Mesendoderm (in vitro differentiated cells): Measurements from ENCODE around the gene CADM1. TPM values are rescaled to one million over a fixed set of nuclear protein-coding genes. Genes with fewer than 3 reads are reported as not detected.

ENCODE experiments used
- DNase-seq: peaks from one replicate; pipeline ENCODE4 v3.0.0; 2013
- H2AK5ac ChIP-seq: 2 replicates; pipeline ENCODE4 v1.6.1; 2013; ENCODE audit warnings: low read length, inconsistent platforms
- H2BK120ac ChIP-seq: 2 replicates; pipeline ENCODE4 v1.6.1; 2013; ENCODE audit warnings: low read depth, mild to moderate bottlenecking, low read length, moderate library complexity, mixed read lengths
- H2BK15ac ChIP-seq: replicated peaks from 2 replicates; pipeline ENCODE4 v1.6.1; 2013; ENCODE audit warnings: low read depth, mild to moderate bottlenecking, moderate library complexity
- H2BK5ac ChIP-seq: 2 replicates; pipeline ENCODE4 v1.6.1; 2013; ENCODE audit warnings: low read length, inconsistent platforms
- H3K18ac ChIP-seq: 2 replicates; pipeline ENCODE4 v1.6.1; 2013; ENCODE audit warnings: mild to moderate bottlenecking, low read length, mixed read lengths
- H3K23ac ChIP-seq: one replicate; pipeline ENCODE4 v1.6.1; 2013; ENCODE audit warnings: low read length
- H3K27ac ChIP-seq: 2 replicates; pipeline ENCODE4 v1.5.1; 2013; ENCODE audit warnings: low read depth, mild to moderate bottlenecking, inconsistent platforms, low read length, moderate library complexity
- H3K27me3 ChIP-seq: 2 replicates; pipeline ENCODE4 v1.6.1; 2013; ENCODE audit warnings: low read length, control low read depth, mild to moderate bottlenecking, inconsistent platforms; ENCODE audit not compliant: insufficient read depth, poor library complexity
- H3K36me3 ChIP-seq: 2 replicates; pipeline ENCODE4 v1.6.1; 2013; ENCODE audit warnings: low read length, inconsistent platforms; ENCODE audit not compliant: control insufficient read depth, insufficient read depth
- H3K4ac ChIP-seq: one replicate; pipeline ENCODE4 v1.6.1; 2013; ENCODE audit warnings: low read depth, mild to moderate bottlenecking, low read length, moderate library complexity
- H3K4me1 ChIP-seq: 2 replicates; pipeline ENCODE4 v1.6.1; 2013; ENCODE audit warnings: low read depth, low read length, inconsistent platforms; ENCODE audit not compliant: control insufficient read depth
- H3K4me2 ChIP-seq: 2 replicates; pipeline ENCODE4 v1.6.1; 2013; ENCODE audit warnings: low read length
- H3K4me3 ChIP-seq: 2 replicates; pipeline ENCODE4 v1.5.1; 2013; ENCODE audit warnings: mild to moderate bottlenecking, low read length
- H3K56ac ChIP-seq: one replicate; pipeline ENCODE4 v1.6.1; 2013; ENCODE audit warnings: low read length
- H3K79me1 ChIP-seq: 2 replicates; pipeline ENCODE4 v1.6.1; 2013; ENCODE audit warnings: low read length, inconsistent platforms
- H3K79me2 ChIP-seq: 2 replicates; pipeline ENCODE4 v1.6.1; 2013; ENCODE audit warnings: mild to moderate bottlenecking, low read length; ENCODE audit not compliant: control insufficient read depth, insufficient read depth
- H3K9ac ChIP-seq: 2 replicates; pipeline ENCODE4 v1.6.1; 2013; ENCODE audit warnings: low read length, inconsistent platforms
- H4K5ac ChIP-seq: one replicate; pipeline ENCODE4 v1.6.1; 2013; ENCODE audit warnings: low read length
- H4K8ac ChIP-seq: one replicate; pipeline ENCODE4 v1.6.1; 2013; ENCODE audit warnings: low read depth, mild to moderate bottlenecking, control low read depth, low read length, moderate library complexity
- WGBS: extraction: QIAGEN DNeasy Blood & Tissue Kit; methylation state at CpG from one replicate; pipeline ENCODE4 v1.1.7; 2013; ENCODE audit warnings: low lambda C conversion rate, missing lambda C conversion rate; ENCODE audit not compliant: insufficient coverage; ENCODE audit errors: extremely low coverage; 5-methylcytosine and 5-hydroxymethylcytosine counted together
- polyA plus RNA-seq, 2 experiments: library from polyadenylated mRNA; stranded (reverse); fragments of 200-250 nt; gene quantifications; one replicate each; pipeline ENCODE4 v1.2.3, GENCODE V29; 2013

CADM1 gene
- polyA plus RNA-seq (2013, experiment 1 of 2) = 11.2 TPM
- 12.3 TPM for polyA plus RNA-seq (2013, experiment 2 of 2)

GRCh38 chr11:115504276-115505158 lies at the start of gene CADM1:
Gene CADM1, minus strand, starts transcription at chr11:115504415.
- H2BK5ac ChIP-seq = no peak within 1 kb of the TSS
- no peaks in the 10 kb centered on the region for H3K36me3 ChIP-seq
- H3K4me1 ChIP-seq = peaks cover 2% of the 10 kb centered on the region
- H3K4ac ChIP-seq = no peak within 1 kb of the TSS
- H3K4me2 ChIP-seq = peak within 1 kb of the TSS; percentile 98
- H3K4me3 ChIP-seq = peak within 1 kb of the TSS; percentile 69
- peak within 1 kb of the TSS; percentile 62 for H3K27ac ChIP-seq
- no peaks in the 10 kb centered on the region for H3K79me1 ChIP-seq
- peaks cover 21% of the 10 kb centered on the region for H3K27me3 ChIP-seq
- peak within 1 kb of the TSS; percentile 82 for H3K56ac ChIP-seq
- WGBS = no CpG with 5 or more reads among the region's 76 CpGs
- H4K5ac ChIP-seq = no peak within 1 kb of the TSS
- H3K79me2 ChIP-seq = no peaks in the 10 kb centered on the region
- DNase-seq = peak; percentile 99
- no peak within 1 kb of the TSS for H3K23ac ChIP-seq
- H4K8ac ChIP-seq = no peak within 1 kb of the TSS
- no peak within 1 kb of the TSS for H2BK15ac ChIP-seq
- H3K9ac ChIP-seq = peak within 1 kb of the TSS; percentile 77
- no peak within 1 kb of the TSS for H2BK120ac ChIP-seq
- H2AK5ac ChIP-seq = no peak within 1 kb of the TSS
- H3K18ac ChIP-seq = peak within 1 kb of the TSS; percentile 66

GRCh38 chr11:115552773-115553438 lies 48.7 kb upstream of the CADM1 start:
- H2BK15ac ChIP-seq = no peak overlapping the region

GRCh38 chr11:115552151-115552772 lies 48.0 kb upstream of the CADM1 start:
- no peak overlapping the region for H4K8ac ChIP-seq
- H3K9ac ChIP-seq = no peak overlapping the region
- H3K4me1 ChIP-seq = peaks cover 12% of the 10 kb centered on the region
- no peaks in the 10 kb centered on the region for H3K27me3 ChIP-seq
- no peak overlapping the region for H4K5ac ChIP-seq
- H3K4ac ChIP-seq = no peak overlapping the region
- WGBS = no CpG with 5 or more reads among the region's 7 CpGs
- no peak overlapping the region for H2AK5ac ChIP-seq
- no peak overlapping the region for H3K4me2 ChIP-seq
- H3K56ac ChIP-seq = no peak overlapping the region
- H3K79me2 ChIP-seq = no peaks in the 10 kb centered on the region
- H2BK15ac ChIP-seq = no peak overlapping the region
- no peaks in the 10 kb centered on the region for H3K36me3 ChIP-seq
- H2BK5ac ChIP-seq = no peak overlapping the region
- H3K18ac ChIP-seq = no peak overlapping the region
- H3K23ac ChIP-seq = no peak overlapping the region
- H3K27ac ChIP-seq = no peak overlapping the region
- no peak overlapping the region for H2BK120ac ChIP-seq
- H3K79me1 ChIP-seq = no peaks in the 10 kb centered on the region
- DNase-seq = no peak
- H3K4me3 ChIP-seq = no peak overlapping the region

More at GRCh38 chr11:115552773-115553438, 48.7 kb upstream of the CADM1 start:
- H3K79me1 ChIP-seq = no peaks in the 10 kb centered on the region
- no peak overlapping the region for H3K4ac ChIP-seq
- no peak overlapping the region for H4K5ac ChIP-seq
- H3K27ac ChIP-seq = no peak overlapping the region
- no peak overlapping the region for H2AK5ac ChIP-seq
- no peak overlapping the region for H3K56ac ChIP-seq
- H3K9ac ChIP-seq = no peak overlapping the region
- WGBS = no CpG with 5 or more reads among the region's 15 CpGs
- no peaks in the 10 kb centered on the region for H3K27me3 ChIP-seq
- no peak overlapping the region for H4K8ac ChIP-seq
- no peak overlapping the region for H3K4me3 ChIP-seq
- no peaks in the 10 kb centered on the region for H3K36me3 ChIP-seq
- no peak overlapping the region for H3K23ac ChIP-seq
- no peak overlapping the region for H3K18ac ChIP-seq
- H3K4me1 ChIP-seq = peaks cover 14% of the 10 kb centered on the region
- no peak for DNase-seq
- H2BK5ac ChIP-seq = no peak overlapping the region
- no peak overlapping the region for H3K4me2 ChIP-seq
- H3K79me2 ChIP-seq = no peaks in the 10 kb centered on the region
- H2BK120ac ChIP-seq = no peak overlapping the region

- H3K79me2 ChIP-seq = no peaks in the 10 kb centered on the region
- H2BK15ac ChIP-seq = no peak overlapping the region
- no peak overlapping the region for H2BK5ac ChIP-seq
- H3K79me1 ChIP-seq = no peaks in the 10 kb centered on the region
- H3K4me2 ChIP-seq = no peak overlapping the region
- no peak overlapping the region for H3K4me3 ChIP-seq
- H2AK5ac ChIP-seq = peak overlapping the region; percentile 25
- no peak overlapping the region for H3K27ac ChIP-seq
- H4K8ac ChIP-seq = no peak overlapping the region
- H3K36me3 ChIP-seq = no peaks in the 10 kb centered on the region
- DNase-seq = no peak
- H2BK120ac ChIP-seq = no peak overlapping the region
- no peak overlapping the region for H3K9ac ChIP-seq
- no CpG with 5 or more reads among the region's 17 CpGs for WGBS
- no peak overlapping the region for H3K4ac ChIP-seq
- H3K23ac ChIP-seq = peak overlapping the region; percentile 81
- no peak overlapping the region for H3K18ac ChIP-seq
- H3K56ac ChIP-seq = no peak overlapping the region
- no peak overlapping the region for H4K5ac ChIP-seq
- peaks cover 12% of the 10 kb centered on the region for H3K4me1 ChIP-seq
- no peaks in the 10 kb centered on the region for H3K27me3 ChIP-seq
Measured at GRCh38 chr11:115550291-115551059, 46.3 kb upstream of the CADM1 start.

DNA sequence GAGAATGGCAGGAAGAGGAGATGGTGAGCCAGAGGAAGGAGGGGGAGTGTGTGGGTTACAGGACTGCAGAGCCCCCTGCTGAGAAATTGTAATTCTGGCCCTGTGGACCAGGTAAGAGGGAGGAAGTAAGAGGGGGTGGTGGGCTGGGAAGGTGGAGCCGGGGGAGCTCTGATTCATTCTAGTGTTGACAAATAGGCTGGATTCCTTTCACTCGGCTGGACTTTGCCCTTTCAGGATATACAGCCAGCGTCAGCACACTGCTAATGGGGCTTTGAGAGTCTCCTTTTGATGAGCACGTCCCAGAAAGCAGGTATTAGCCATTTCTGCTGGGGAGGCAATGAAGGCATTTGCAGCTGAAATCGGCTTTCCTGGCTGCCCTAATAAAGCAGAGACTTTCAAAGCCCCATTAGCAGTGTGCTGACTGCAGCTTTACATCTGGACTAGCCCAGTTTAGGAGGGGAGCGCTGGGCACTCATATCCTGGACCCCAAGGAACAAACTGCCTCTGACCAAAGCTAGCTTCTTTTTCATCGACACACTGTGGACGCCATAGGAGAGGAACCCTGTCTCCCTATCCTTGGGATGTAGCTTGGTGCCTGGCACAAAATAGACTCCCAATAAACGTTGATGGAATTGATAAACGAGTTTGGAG lies 44.8 kb upstream of the CADM1 start:
- no peak overlapping the region for H4K8ac ChIP-seq
- no peak overlapping the region for H4K5ac ChIP-seq
- H3K4me1 ChIP-seq = peaks cover 16% of the 10 kb centered on the region
- no peaks in the 10 kb centered on the region for H3K36me3 ChIP-seq
- H2BK15ac ChIP-seq = no peak overlapping the region
- H2AK5ac ChIP-seq = no peak overlapping the region
- H3K4me3 ChIP-seq = no peak overlapping the region
- no peak overlapping the region for H2BK120ac ChIP-seq
- H3K4ac ChIP-seq = no peak overlapping the region
- peak; percentile 86 for DNase-seq
- H3K23ac ChIP-seq = no peak overlapping the region
- H3K27ac ChIP-seq = no peak overlapping the region
- no peaks in the 10 kb centered on the region for H3K27me3 ChIP-seq
- no CpG with 5 or more reads among the region's 10 CpGs for WGBS
- peak overlapping the region; percentile 22 for H3K9ac ChIP-seq
- no peaks in the 10 kb centered on the region for H3K79me1 ChIP-seq
- no peak overlapping the region for H3K4me2 ChIP-seq
- H3K18ac ChIP-seq = no peak overlapping the region
- H3K56ac ChIP-seq = peak overlapping the region; percentile 62
- no peak overlapping the region for H2BK5ac ChIP-seq
- no peaks in the 10 kb centered on the region for H3K79me2 ChIP-seq
